Mesenchymal stem cell (in vitro differentiated cells and primary cell): ENCODE data around the gene DAB2.

Experiments
- DNase-seq: peaks from one replicate; pipeline ENCODE4 v3.0.0-alpha.2; 2013
- H2AFZ ChIP-seq: one replicate; pipeline ENCODE4 v1.6.1; 2013; ENCODE audit warnings: low read depth, mild to moderate bottlenecking, control low read depth, inconsistent platforms, low read length, moderate library complexity
- H2AK5ac ChIP-seq: 2 replicates; pipeline ENCODE4 v1.6.1; 2013; ENCODE audit warnings: low read length, moderate library complexity, mild to moderate bottlenecking, inconsistent platforms; ENCODE audit not compliant: severe bottlenecking
- H2BK120ac ChIP-seq: one replicate; pipeline ENCODE4 v1.6.1; 2013; ENCODE audit warnings: low read depth, mild to moderate bottlenecking, inconsistent platforms, low read length, moderate library complexity
- H2BK12ac ChIP-seq, 2 experiments: one replicate each; pipeline ENCODE4 v1.6.1; 2013; ENCODE audit warnings: inconsistent platforms in 2 of 2, low read length in 2 of 2, mild to moderate bottlenecking in 2 of 2, moderate library complexity in 2 of 2, control low read depth in 1 of 2
- H2BK15ac ChIP-seq: one replicate; pipeline ENCODE4 v1.6.1; 2013; ENCODE audit warnings: mild to moderate bottlenecking, low read depth, inconsistent platforms; ENCODE audit not compliant: poor library complexity, severe bottlenecking
- H2BK5ac ChIP-seq: 2 replicates; pipeline ENCODE4 v1.6.1; 2013; ENCODE audit warnings: low read depth, mild to moderate bottlenecking, low read length, control low read depth, inconsistent platforms; ENCODE audit not compliant: poor library complexity, severe bottlenecking
- H3K14ac ChIP-seq, 2 experiments: one replicate each; pipeline ENCODE4 v1.6.1; 2013; ENCODE audit warnings: inconsistent platforms in 2 of 2, low read length in 2 of 2, control low read depth in 1 of 2, mild to moderate bottlenecking in 1 of 2, moderate library complexity in 1 of 2
- H3K18ac ChIP-seq, 2 experiments: one replicate each; pipeline ENCODE4 v1.6.1; 2013; ENCODE audit warnings: inconsistent platforms in 2 of 2, low read length in 2 of 2, control low read depth in 1 of 2, low read depth in 1 of 2, mild to moderate bottlenecking in 1 of 2
- H3K23ac ChIP-seq, 2 experiments: one replicate each; pipeline ENCODE4 v1.6.1; 2013; ENCODE audit warnings: inconsistent platforms in 2 of 2, low read length in 2 of 2, mild to moderate bottlenecking in 2 of 2, moderate library complexity in 2 of 2, control low read depth in 1 of 2
- H3K27ac ChIP-seq: 2 replicates; pipeline ENCODE4 v1.5.1; 2013; ENCODE audit warnings: mild to moderate bottlenecking, moderate library complexity, low read length, control low read depth, inconsistent platforms; ENCODE audit not compliant: poor library complexity, severe bottlenecking
- H3K27me3 ChIP-seq, 2 experiments: 2 replicates each; pipeline versions ENCODE4 v1.6.1 to v1.7.0; 2013; ENCODE audit warnings: low read length in 2 of 2, mild to moderate bottlenecking in 2 of 2, moderate library complexity in 2 of 2, control low read depth in 1 of 2, inconsistent platforms in 1 of 2; ENCODE audit not compliant: control insufficient read depth in 1 of 2, insufficient read depth in 1 of 2
- H3K36me3 ChIP-seq, 2 experiments: 2 replicates each; pipeline versions ENCODE4 v1.6.1 to v1.7.0; 2013; ENCODE audit warnings: low read length in 2 of 2, control low read depth in 1 of 2, inconsistent platforms in 1 of 2, low read depth in 1 of 2, mild to moderate bottlenecking in 1 of 2; ENCODE audit not compliant: insufficient read depth in 2 of 2, control insufficient read depth in 1 of 2
- H3K4ac ChIP-seq, 2 experiments: one replicate each; pipeline ENCODE4 v1.6.1; 2013; ENCODE audit warnings: inconsistent platforms in 2 of 2, low read length in 2 of 2, mild to moderate bottlenecking in 2 of 2, moderate library complexity in 2 of 2, control low read depth in 1 of 2, low read depth in 1 of 2
- H3K4me1 ChIP-seq: 2 replicates; pipeline ENCODE4 v1.6.1; 2013; ENCODE audit warnings: low read depth, low read length, control low read depth; ENCODE audit not compliant: control insufficient read depth, insufficient read depth
- H3K4me2 ChIP-seq: 2 replicates; pipeline ENCODE4 v1.6.1; 2013; ENCODE audit warnings: low read length, mild to moderate bottlenecking, inconsistent platforms; ENCODE audit not compliant: poor library complexity, severe bottlenecking
- H3K4me3 ChIP-seq, 2 experiments: 2 replicates each; pipeline versions ENCODE4 v1.5.1 to v1.7.0; 2013; ENCODE audit warnings: low read length in 2 of 2, mild to moderate bottlenecking in 2 of 2, control low read depth in 1 of 2, low read depth in 1 of 2; ENCODE audit not compliant: insufficient read depth in 1 of 2
- H3K79me1 ChIP-seq: replicated peaks from 2 replicates; pipeline ENCODE4 v1.6.1; 2013; ENCODE audit warnings: mild to moderate bottlenecking, control low read depth, low read length, inconsistent platforms; ENCODE audit not compliant: poor library complexity, severe bottlenecking
- H3K9ac ChIP-seq: 2 replicates; pipeline ENCODE4 v1.7.0; 2013; ENCODE audit warnings: mild to moderate bottlenecking, low read length, moderate library complexity
- H3K9me3 ChIP-seq: 2 replicates; pipeline ENCODE4 v1.7.0; 2013; ENCODE audit warnings: mild to moderate bottlenecking, low read length; ENCODE audit not compliant: control insufficient read depth
- H4K8ac ChIP-seq: one replicate; pipeline ENCODE4 v1.6.1; 2013; ENCODE audit warnings: inconsistent platforms, mild to moderate bottlenecking, low read length, moderate library complexity
- H4K91ac ChIP-seq: one replicate; pipeline ENCODE4 v1.6.1; 2013; ENCODE audit warnings: mild to moderate bottlenecking, low read length, inconsistent platforms
- WGBS: methylation state at CpG from one replicate; pipeline ENCODE4 v1.1.7; 2013; ENCODE audit warnings: mixed read lengths; 5-methylcytosine and 5-hydroxymethylcytosine counted together

The DAB2 gene

GRCh38 chr5:39362646-39363045 is 62.1 kb downstream of the DAB2 start:
- 95% methylated on average over 6 of the region's 8 CpGs for WGBS

GRCh38 chr5:39361306-39361705 is 63.5 kb downstream of the DAB2 start:
- no peak overlapping the region for H3K4me3 ChIP-seq
- H2BK5ac ChIP-seq = no peak overlapping the region
- H3K4me2 ChIP-seq = no peak overlapping the region
- H3K4me1 ChIP-seq = no peaks in the 10 kb centered on the region
- no peak overlapping the region for H3K18ac ChIP-seq
- H3K23ac ChIP-seq = no peak overlapping the region
- no peaks in the 10 kb centered on the region for H3K27me3 ChIP-seq
- no peak for DNase-seq
- no peaks in the 10 kb centered on the region for H3K9me3 ChIP-seq
- no peak overlapping the region for H4K8ac ChIP-seq
- no peak overlapping the region for H2BK120ac ChIP-seq
- H3K14ac ChIP-seq = no peak overlapping the region
- no peak overlapping the region for H3K27ac ChIP-seq
- H3K4ac ChIP-seq = no peak overlapping the region
- WGBS = 79% methylated on average over 2 of the region's 4 CpGs
- no peaks in the 10 kb centered on the region for H3K79me1 ChIP-seq
- H2BK15ac ChIP-seq = no peak overlapping the region
- no peaks in the 10 kb centered on the region for H3K36me3 ChIP-seq
- H3K9ac ChIP-seq = no peak overlapping the region
- no peak overlapping the region for H2AFZ ChIP-seq
- H4K91ac ChIP-seq = no peak overlapping the region
- no peak overlapping the region for H2BK12ac ChIP-seq
- no peak overlapping the region for H2AK5ac ChIP-seq

More at GRCh38 chr5:39362646-39363045, 62.1 kb downstream of the DAB2 start:
- no peak overlapping the region for H3K27ac ChIP-seq
- H2BK15ac ChIP-seq = no peak overlapping the region
- no peaks in the 10 kb centered on the region for H3K79me1 ChIP-seq
- no peak overlapping the region for H3K9ac ChIP-seq
- no peak overlapping the region for H4K91ac ChIP-seq
- no peak overlapping the region for H3K4ac ChIP-seq
- no peak overlapping the region for H2BK12ac ChIP-seq
- H2BK120ac ChIP-seq = no peak overlapping the region
- no peaks in the 10 kb centered on the region for H3K27me3 ChIP-seq
- no peak overlapping the region for H3K4me2 ChIP-seq
- H3K9me3 ChIP-seq = no peaks in the 10 kb centered on the region
- H3K4me3 ChIP-seq = no peak overlapping the region
- H3K14ac ChIP-seq = peak overlapping the region in 1 of 2 experiments; percentile 57
- no peak for DNase-seq
- no peak overlapping the region for H2AK5ac ChIP-seq
- H2AFZ ChIP-seq = no peak overlapping the region
- H4K8ac ChIP-seq = no peak overlapping the region
- no peak overlapping the region for H2BK5ac ChIP-seq
- H3K23ac ChIP-seq = no peak overlapping the region
- H3K18ac ChIP-seq = no peak overlapping the region
- H3K4me1 ChIP-seq = no peaks in the 10 kb centered on the region
- no peaks in the 10 kb centered on the region for H3K36me3 ChIP-seq

GRCh38 chr5:39360471-39361111 is 64.2 kb downstream of the DAB2 start:
- Histone ChIP-seq H3K14ac (no peak overlapping the region), H4K91ac (no peak overlapping the region), H2BK15ac (no peak overlapping the region), H2BK12ac (no peak overlapping the region), H3K27ac (no peak overlapping the region), H2AK5ac (no peak overlapping the region), H3K9me3 (no peaks in the 10 kb centered on the region), H3K4me1 (no peaks in the 10 kb centered on the region), H3K4me3 (no peak overlapping the region), H2AFZ (no peak overlapping the region), H4K8ac (no peak overlapping the region), H2BK120ac (no peak overlapping the region), H3K36me3 (no peaks in the 10 kb centered on the region), H3K4ac (no peak overlapping the region), H3K4me2 (no peak overlapping the region), H2BK5ac (no peak overlapping the region), H3K27me3 (no peaks in the 10 kb centered on the region), H3K23ac (no peak overlapping the region), H3K79me1 (no peaks in the 10 kb centered on the region), H3K18ac (no peak overlapping the region), H3K9ac (no peak overlapping the region)
- WGBS = 100% methylated on average over 3 of the region's 5 CpGs
- DNase-seq = no peak

- DNase-seq = no peak
- peaks cover 12% of the 10 kb centered on the region for H3K9me3 ChIP-seq
- H3K4me2 ChIP-seq = no peak overlapping the region
Measured at GRCh38 chr5:39356263-39356662, 68.5 kb downstream of the DAB2 start.

More at GRCh38 chr5:39356263-39356662, 68.5 kb downstream of the DAB2 start:
- Histone ChIP-seq H3K4ac (no peak overlapping the region), H3K14ac (no peak overlapping the region), H3K36me3 (no peaks in the 10 kb centered on the region), H3K4me1 (no peaks in the 10 kb centered on the region), H3K27ac (no peak overlapping the region), H2BK120ac (no peak overlapping the region), H2BK15ac (no peak overlapping the region), H2BK5ac (no peak overlapping the region), H2BK12ac (no peak overlapping the region), H3K4me3 (no peak overlapping the region), H3K79me1 (no peaks in the 10 kb centered on the region), H2AFZ (no peak overlapping the region), H3K9ac (no peak overlapping the region), H3K18ac (no peak overlapping the region), H3K23ac (no peak overlapping the region), H4K8ac (no peak overlapping the region), H3K27me3 (no peaks in the 10 kb centered on the region), H4K91ac (no peak overlapping the region), H2AK5ac (no peak overlapping the region)
- 89% methylated on average over 3 of the region's 3 CpGs for WGBS
